Activated T-helper 17 cell treated with anti-CD3 and anti-CD28 coated beads, Interleukin-2, amount 50 U/mL, for 72 hours (primary cell): ENCODE data around the gene JAKMIP1. TPM values are rescaled to one million over a fixed set of nuclear protein-coding genes. Genes with fewer than 3 reads are reported as not detected.

Experiments used
- ATAC-seq: fragments of 150-1000 bp; cut with Tn5 transposase; replicated peaks from 2 replicates; pipeline ENCODE4 v1.10.0; 2021; ENCODE audit warnings: mild to moderate bottlenecking, moderate library complexity
- H3K27ac Mint-ChIP-seq: one replicate; pipeline ENCODE4 v1.8.0; 2022; ENCODE audit warnings: mixed read lengths
- H3K27me3 Mint-ChIP-seq: one replicate; pipeline ENCODE4 v1.8.0; 2022; ENCODE audit warnings: mixed read lengths
- H3K36me3 Mint-ChIP-seq: one replicate; pipeline ENCODE4 v1.8.0; 2022; ENCODE audit warnings: low read depth, mild to moderate bottlenecking, mixed read lengths
- H3K4me1 Mint-ChIP-seq: one replicate; pipeline ENCODE4 v1.8.0; 2022; ENCODE audit warnings: mixed read lengths
- H3K4me3 Mint-ChIP-seq: one replicate; pipeline ENCODE4 v1.8.0; 2022; ENCODE audit warnings: mild to moderate bottlenecking, mixed read lengths
- H3K9me3 Mint-ChIP-seq: one replicate; pipeline ENCODE4 v1.8.0; 2022; ENCODE audit warnings: mixed read lengths
- total RNA-seq, 2 donors: library from RNA; stranded (reverse); gene quantifications; one replicate each; pipeline ENCODE4 v1.2.3, GENCODE V29; 2022

The JAKMIP1 gene
- total RNA-seq, 2 donors from 2014 or later = 13.1 to 34.6 TPM

DNA sequence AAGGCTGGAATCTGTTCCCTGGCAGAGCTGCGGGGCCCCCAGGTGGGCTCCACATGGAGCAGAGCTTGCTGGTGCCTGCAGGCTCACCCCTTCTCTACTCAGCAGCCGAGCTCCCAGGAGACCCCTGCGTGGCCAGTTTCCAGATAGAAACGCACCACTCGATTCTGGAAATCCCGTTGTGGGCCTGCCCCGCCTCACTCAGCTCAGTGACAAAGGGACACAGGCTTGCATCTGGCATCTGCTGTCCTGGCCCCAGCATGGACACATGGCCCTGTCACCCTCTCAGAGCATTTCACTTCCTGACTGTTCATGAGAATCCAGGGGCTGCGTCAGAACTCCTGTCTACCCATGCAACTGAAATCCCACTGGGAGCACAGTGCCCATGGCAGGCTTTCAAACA, 161.6 kb downstream of the JAKMIP1 start:
- no peak overlapping the region for H3K4me3 Mint-ChIP-seq
- H3K27me3 Mint-ChIP-seq = peaks cover 5% of the 10 kb centered on the region
- no peak for ATAC-seq
- no peaks in the 10 kb centered on the region for H3K9me3 Mint-ChIP-seq
- no peak overlapping the region for H3K27ac Mint-ChIP-seq
- no peaks in the 10 kb centered on the region for H3K4me1 Mint-ChIP-seq
- H3K36me3 Mint-ChIP-seq = no peaks in the 10 kb centered on the region

DNA sequence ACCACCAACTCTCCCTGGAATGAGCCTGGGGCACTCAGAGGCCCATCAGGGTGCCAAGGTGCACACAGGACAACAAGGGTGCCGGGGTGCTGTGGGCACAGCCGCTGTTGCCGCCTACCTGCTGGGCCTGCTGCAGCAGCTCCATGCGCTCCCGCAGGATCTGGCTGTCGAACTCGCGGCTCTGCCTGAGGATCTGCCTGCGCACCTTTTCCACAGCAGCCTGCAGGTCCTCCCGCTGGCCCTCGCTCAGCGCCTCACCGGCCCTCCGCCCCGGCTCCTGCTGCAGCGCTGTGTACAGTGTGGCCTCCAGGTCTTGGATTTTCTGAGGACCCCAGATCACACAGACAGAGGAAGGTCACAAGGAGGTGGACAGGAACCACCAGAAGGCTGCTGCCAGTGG, 164.6 kb downstream of the JAKMIP1 start:
- H3K27me3 Mint-ChIP-seq = no peaks in the 10 kb centered on the region
- no peak overlapping the region for H3K27ac Mint-ChIP-seq
- no peak for ATAC-seq
- H3K9me3 Mint-ChIP-seq = no peaks in the 10 kb centered on the region
- H3K36me3 Mint-ChIP-seq = no peaks in the 10 kb centered on the region
- H3K4me1 Mint-ChIP-seq = no peaks in the 10 kb centered on the region
- no peak overlapping the region for H3K4me3 Mint-ChIP-seq

DNA sequence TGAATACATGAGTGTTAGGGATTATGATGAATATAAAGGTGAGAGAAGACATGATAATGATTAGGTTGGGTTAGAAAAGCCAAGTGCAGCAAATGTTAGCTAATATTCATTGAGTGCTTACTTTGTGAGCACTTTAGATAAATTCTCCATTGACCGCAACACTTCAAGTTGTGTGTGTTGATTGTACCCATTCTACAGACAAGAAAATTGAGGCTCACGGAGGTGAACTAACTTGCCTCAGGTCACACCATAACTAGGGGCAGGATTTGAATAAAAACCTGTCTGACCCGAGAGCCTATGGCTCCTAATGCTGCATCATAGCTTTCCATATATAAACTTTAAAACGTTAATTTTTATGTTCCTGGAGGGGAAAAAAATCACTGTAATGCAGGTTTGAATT, 167.0 kb downstream of the JAKMIP1 start:
- no peaks in the 10 kb centered on the region for H3K27me3 Mint-ChIP-seq
- no peaks in the 10 kb centered on the region for H3K36me3 Mint-ChIP-seq
- H3K4me3 Mint-ChIP-seq = no peak overlapping the region
- no peaks in the 10 kb centered on the region for H3K9me3 Mint-ChIP-seq
- ATAC-seq = no peak
- no peak overlapping the region for H3K27ac Mint-ChIP-seq
- H3K4me1 Mint-ChIP-seq = no peaks in the 10 kb centered on the region

DNA sequence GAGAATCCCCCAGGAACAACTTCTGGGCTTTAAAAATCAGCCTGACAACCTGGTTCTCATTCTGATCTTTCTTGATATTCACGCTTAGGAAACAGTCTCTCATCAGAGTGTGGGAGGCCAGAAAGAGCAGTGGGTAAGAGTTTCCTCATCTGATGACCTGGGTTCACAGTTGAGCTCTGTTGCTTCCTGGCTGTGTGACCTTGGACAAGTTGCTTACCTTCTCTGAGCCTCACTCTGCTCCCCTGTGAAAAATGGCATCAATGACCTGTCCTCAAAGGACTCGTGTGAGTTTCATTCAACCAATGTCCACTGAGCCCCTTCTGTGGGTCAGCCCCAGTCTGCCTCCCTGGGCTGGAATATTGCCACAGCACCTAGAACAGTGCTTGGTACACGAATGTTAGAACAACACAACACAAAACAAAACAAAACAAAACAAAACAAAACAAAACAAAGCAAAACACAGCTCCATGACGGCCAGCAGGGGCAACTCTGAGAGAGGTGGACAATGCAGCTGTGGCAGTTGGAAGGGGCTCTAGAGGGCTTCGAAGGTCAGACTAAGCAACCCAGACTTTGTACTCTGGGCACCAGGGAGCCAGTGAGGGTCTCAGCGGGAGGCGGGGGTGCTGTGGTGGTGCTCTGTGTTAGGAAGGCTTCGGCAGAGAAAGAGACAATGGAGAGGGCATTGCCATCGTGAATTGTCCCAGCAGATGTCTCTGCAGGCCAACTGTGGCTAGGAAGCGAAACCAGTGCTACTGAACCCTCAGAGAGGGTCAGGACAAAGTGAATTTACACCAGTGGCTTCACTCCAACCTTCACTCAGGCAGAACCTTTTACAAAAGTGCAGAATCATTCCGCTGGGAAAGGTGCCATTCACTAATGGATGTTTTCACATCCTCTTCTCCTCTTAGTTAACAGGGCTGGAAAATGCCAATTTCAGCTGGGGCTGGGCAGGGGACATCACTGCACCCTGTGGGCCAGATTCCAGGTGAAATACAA, 167.8 kb downstream of the JAKMIP1 start:
- H3K9me3 Mint-ChIP-seq = no peaks in the 10 kb centered on the region
- no peak overlapping the region for H3K27ac Mint-ChIP-seq
- H3K4me1 Mint-ChIP-seq = no peaks in the 10 kb centered on the region
- no peaks in the 10 kb centered on the region for H3K36me3 Mint-ChIP-seq
- ATAC-seq = no peak
- H3K27me3 Mint-ChIP-seq = no peaks in the 10 kb centered on the region
- no peak overlapping the region for H3K4me3 Mint-ChIP-seq

DNA sequence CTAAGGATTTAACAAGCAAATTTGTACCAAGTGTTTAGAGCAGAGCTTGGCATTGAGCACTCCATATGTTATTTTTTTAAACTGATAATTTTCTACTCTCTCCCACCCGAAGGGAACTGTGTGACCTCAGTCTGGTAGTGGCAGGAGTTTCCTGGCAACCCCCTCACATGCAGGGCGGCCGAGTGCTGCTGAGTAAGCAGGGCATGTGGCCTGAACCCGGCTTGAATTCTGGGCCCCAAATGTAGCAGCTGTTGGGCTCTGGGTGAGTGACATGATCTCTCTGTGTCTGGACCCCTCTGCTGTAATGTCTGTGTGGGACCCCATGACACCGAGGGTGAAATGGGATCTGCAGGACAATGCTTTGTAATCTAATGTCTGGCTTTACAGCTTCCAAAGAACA, 168.5 kb downstream of the JAKMIP1 start:
- no peak overlapping the region for H3K27ac Mint-ChIP-seq
- H3K27me3 Mint-ChIP-seq = no peaks in the 10 kb centered on the region
- no peaks in the 10 kb centered on the region for H3K9me3 Mint-ChIP-seq
- H3K36me3 Mint-ChIP-seq = no peaks in the 10 kb centered on the region
- no peak overlapping the region for H3K4me3 Mint-ChIP-seq
- ATAC-seq = no peak
- no peaks in the 10 kb centered on the region for H3K4me1 Mint-ChIP-seq

DNA sequence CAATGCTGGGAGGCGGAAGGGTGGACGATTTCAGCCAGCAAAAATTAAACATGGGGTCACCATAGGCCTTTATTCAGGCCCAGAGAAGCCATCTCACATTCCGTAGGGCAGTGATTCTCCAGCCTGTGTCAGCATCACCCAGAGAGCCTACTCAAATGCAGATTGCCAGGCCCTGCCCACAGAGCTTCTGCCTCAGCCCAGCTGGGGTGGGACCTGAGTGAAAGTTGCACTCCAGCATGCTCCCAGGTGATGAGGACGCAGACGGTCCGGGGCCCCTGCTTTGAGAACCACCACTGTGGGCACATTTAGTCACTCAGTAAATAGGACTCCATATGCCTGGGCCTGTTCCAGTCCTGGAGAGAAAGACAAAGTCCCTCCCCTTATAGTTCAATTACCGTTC, 169.7 kb downstream of the JAKMIP1 start:
- no peak for ATAC-seq
- Mint-ChIP-seq H3K36me3 (no peaks in the 10 kb centered on the region), H3K9me3 (no peaks in the 10 kb centered on the region), H3K27ac (no peak overlapping the region), H3K27me3 (no peaks in the 10 kb centered on the region), H3K4me3 (no peak overlapping the region), H3K4me1 (no peaks in the 10 kb centered on the region)

DNA sequence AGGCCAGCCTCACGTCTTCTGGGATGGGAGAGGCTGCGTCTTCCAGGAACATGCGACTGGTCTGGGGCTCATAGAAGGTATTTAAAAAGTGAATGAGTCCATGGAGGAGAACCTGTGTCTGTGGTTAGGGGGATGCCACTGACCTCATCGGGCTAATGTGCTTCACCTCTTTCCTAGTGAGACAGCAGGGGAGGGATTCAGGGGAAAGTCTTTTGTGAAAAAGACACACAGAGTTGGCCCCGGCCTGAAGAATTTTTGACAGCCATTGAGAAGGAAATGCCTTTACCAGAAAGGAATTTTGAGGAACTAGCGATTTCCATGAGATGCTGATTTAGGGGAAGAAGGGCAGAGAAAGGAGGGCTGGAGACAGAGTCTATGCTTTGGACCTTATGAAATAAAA, 171.1 kb downstream of the JAKMIP1 start:
- no peak for ATAC-seq
- H3K27me3 Mint-ChIP-seq = no peaks in the 10 kb centered on the region
- no peaks in the 10 kb centered on the region for H3K36me3 Mint-ChIP-seq
- no peaks in the 10 kb centered on the region for H3K9me3 Mint-ChIP-seq
- H3K27ac Mint-ChIP-seq = no peak overlapping the region
- no peaks in the 10 kb centered on the region for H3K4me1 Mint-ChIP-seq
- no peak overlapping the region for H3K4me3 Mint-ChIP-seq

DNA sequence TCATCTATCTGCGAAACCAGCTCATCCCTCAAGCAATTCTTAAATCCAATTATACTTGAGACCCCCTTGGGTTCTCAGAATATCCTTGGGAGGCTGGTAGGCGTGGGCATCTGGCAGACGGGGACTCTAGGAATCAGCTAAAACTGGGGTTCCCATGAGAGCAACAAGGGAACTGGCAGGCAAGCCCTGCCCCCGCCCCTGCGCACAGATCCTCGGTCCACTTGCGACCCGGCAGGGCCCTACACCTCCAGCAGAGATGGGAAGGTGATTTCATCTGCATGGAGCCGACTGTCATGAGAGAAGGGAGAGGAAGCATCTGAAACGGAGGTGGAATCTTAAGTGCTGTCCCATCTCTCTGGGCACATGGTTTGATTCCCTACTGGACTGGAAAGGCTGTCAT, 172.2 kb downstream of the JAKMIP1 start:
- no peaks in the 10 kb centered on the region for H3K4me1 Mint-ChIP-seq
- no peak for ATAC-seq
- H3K36me3 Mint-ChIP-seq = no peaks in the 10 kb centered on the region
- no peaks in the 10 kb centered on the region for H3K9me3 Mint-ChIP-seq
- H3K27me3 Mint-ChIP-seq = no peaks in the 10 kb centered on the region
- no peak overlapping the region for H3K27ac Mint-ChIP-seq
- no peak overlapping the region for H3K4me3 Mint-ChIP-seq

DNA sequence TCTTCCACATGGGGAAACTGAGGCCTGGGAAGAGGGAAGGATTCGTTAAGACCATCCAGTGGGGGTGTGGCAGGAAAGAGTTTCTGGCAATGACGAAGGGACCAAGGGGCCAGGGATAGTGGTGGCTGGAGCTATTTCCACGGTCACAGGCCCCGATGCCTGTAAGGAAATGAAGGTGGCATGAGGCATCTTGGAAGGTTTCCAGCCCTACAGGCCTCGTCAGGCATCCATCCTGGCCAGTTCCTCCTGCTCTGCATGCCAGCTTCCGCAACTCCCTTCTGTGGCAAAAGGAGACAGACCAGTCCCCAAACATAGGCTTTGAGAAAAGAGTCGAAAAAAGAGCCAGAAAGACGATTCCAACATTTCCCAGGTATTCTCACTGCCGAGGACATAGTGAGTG, 173.0 kb downstream of the JAKMIP1 start:
- Mint-ChIP-seq H3K27ac (no peak overlapping the region), H3K9me3 (no peaks in the 10 kb centered on the region), H3K4me3 (no peak overlapping the region), H3K27me3 (no peaks in the 10 kb centered on the region), H3K36me3 (no peaks in the 10 kb centered on the region), H3K4me1 (no peaks in the 10 kb centered on the region)
- no peak for ATAC-seq

DNA sequence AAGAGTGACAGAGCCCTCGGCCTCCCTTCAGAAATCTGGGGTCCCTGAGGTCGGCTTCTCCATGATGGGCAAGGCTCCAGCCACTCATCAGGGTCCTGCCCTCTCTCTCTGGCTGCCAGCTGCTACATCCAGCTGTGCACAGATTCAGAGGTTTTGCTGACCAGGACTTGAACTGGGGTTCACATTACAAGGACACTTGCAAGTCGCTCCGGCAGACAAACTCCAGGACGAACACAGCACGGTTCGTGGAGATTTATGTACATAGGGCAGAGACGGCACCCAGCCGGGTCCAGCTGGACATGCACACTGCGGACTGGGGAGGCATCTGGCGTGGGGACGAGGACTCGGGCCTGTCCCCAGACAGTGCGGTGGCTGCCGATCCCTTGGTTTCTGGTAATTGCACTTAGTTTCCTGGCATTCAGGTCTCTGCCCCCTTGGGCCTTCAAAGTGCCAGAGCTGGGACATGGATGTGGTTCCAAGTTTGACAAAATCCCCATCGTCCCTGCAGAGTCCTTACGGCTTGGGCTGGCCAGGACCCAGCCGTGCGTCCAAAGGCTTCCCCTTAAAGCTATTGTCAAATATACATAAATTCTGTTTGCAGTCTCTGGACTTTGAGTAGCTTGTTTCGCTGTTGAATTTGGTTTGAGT, 175.9 kb downstream of the JAKMIP1 start:
- H3K27me3 Mint-ChIP-seq = no peaks in the 10 kb centered on the region
- no peak for ATAC-seq
- no peak overlapping the region for H3K27ac Mint-ChIP-seq
- H3K9me3 Mint-ChIP-seq = no peaks in the 10 kb centered on the region
- H3K4me1 Mint-ChIP-seq = no peaks in the 10 kb centered on the region
- no peaks in the 10 kb centered on the region for H3K36me3 Mint-ChIP-seq
- no peak overlapping the region for H3K4me3 Mint-ChIP-seq

DNA sequence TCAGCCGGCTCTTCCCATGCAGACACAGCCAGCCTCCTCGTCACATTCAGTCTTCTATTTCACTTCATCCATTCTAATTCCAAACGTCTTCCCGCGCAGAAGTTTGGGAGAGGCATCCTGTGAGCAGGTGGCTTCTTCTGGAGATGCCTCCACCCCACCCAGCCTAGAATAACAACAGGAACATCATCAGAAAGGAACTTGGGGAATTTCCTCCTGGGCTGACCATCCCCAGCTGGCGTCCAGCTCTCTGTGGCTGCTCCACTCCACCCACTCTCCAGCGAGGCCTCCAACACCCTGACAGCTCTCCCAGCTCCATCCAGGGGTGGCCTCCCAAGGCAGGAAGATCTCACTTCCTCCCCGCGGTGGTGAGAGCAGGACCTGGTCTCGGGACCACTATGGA, 176.6 kb downstream of the JAKMIP1 start:
- Mint-ChIP-seq H3K4me1 (no peaks in the 10 kb centered on the region), H3K9me3 (no peaks in the 10 kb centered on the region), H3K4me3 (no peak overlapping the region), H3K36me3 (no peaks in the 10 kb centered on the region), H3K27me3 (peaks cover 6% of the 10 kb centered on the region), H3K27ac (no peak overlapping the region)
- ATAC-seq = no peak

DNA sequence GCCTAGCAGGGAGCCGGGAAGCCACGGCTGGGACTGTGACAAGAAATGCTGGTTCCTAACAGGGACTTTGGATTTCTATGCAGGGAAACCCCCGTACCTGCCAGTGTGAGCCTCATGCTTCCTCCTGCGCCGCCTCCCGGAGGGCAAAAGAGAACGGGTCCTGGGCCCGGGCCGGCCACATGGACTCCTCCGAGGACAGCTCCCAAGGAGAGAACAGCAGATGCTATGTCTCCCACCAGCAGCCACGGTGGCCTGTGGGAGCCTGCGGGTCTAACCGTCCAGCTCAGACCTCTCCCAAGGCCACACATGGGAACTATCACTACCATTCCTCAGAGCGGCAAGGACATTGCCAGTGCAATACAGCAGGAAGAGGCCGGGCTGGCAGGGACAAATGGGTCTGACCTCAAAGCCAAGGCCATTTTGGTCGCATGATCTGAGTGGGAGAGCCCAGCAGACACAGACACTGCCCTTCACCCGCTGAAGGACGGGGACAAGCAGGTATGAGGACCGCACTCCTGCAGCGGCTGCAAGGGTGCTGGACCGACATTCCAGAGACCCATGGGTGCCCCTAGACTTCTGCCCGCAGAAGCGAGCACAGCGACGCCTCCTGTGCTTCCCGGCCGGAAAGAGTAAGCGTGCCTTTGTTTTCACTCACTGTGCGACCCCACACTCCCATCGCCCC, 177.6 kb downstream of the JAKMIP1 start:
- Mint-ChIP-seq H3K27ac (no peak overlapping the region), H3K4me3 (no peak overlapping the region), H3K9me3 (no peaks in the 10 kb centered on the region), H3K4me1 (no peaks in the 10 kb centered on the region), H3K27me3 (peaks cover 12% of the 10 kb centered on the region), H3K36me3 (no peaks in the 10 kb centered on the region)
- no peak for ATAC-seq

DNA sequence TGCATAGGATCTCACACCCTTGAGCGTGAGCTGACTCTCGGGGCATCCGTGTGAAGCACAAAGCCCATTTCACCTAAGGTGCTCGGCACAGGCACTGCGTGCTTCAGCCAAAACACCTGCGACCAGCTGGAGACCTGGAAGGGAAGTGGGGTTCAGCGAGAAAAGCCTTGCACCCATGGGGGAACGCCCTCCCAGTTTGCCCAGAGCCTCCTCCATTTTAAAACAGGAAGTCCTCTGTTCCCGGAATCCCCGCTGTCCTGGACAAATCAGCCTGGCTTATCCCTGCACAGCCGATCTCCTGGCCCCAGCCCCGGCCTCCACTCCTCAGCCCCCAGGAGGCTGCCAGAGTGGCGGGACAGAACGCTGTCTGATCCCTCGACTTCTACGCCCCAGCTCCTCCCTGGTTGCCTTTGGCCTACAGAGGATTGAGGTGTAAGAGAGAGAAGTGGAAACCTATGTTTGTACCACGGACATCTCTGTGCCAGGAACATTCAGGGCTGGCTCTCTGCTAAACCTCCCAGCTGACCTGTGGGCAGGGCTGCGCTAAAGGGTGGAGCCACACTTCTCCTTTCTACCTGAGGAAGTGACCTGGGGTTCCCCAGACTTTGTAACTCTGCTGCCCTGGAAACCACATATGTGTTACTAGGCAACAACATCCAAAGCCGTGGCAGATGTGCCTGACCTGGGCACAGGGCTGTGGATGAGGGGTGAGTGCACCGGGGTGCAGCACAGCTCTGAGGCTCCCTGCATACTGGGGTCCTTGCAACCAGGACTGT, 178.3 kb downstream of the JAKMIP1 start:
- peak; percentile 14 for ATAC-seq
- peaks cover 12% of the 10 kb centered on the region for H3K27me3 Mint-ChIP-seq
- no peaks in the 10 kb centered on the region for H3K9me3 Mint-ChIP-seq
- H3K27ac Mint-ChIP-seq = no peak overlapping the region
- H3K36me3 Mint-ChIP-seq = no peaks in the 10 kb centered on the region
- H3K4me3 Mint-ChIP-seq = no peak overlapping the region
- no peaks in the 10 kb centered on the region for H3K4me1 Mint-ChIP-seq

DNA sequence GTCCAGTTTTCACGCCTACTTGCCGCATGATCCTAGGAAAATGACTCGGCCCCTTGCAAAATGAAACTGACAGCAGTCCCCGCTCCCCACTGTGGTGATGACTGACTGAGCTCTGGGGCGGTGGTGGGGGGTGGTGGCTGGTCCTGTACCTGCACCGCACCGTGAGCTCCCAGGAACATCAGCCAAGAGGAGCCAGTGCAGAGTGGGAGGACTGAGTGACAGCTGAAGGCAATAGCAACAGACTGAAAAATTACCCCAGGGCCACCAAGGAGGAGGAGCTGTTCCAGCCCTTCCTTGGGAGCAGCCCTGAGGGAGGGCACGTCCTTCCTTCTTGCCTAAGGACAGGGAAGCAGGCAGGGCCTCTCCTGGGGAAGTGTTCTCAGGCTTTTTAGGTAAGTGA, 179.7 kb downstream of the JAKMIP1 start:
- no peak overlapping the region for H3K27ac Mint-ChIP-seq
- H3K27me3 Mint-ChIP-seq = peaks cover 12% of the 10 kb centered on the region
- H3K4me3 Mint-ChIP-seq = no peak overlapping the region
- no peaks in the 10 kb centered on the region for H3K9me3 Mint-ChIP-seq
- no peaks in the 10 kb centered on the region for H3K36me3 Mint-ChIP-seq
- H3K4me1 Mint-ChIP-seq = no peaks in the 10 kb centered on the region
- no peak for ATAC-seq
